Parathyroid adenoma (tissue), 2 donors: ENCODE results near the gene CDC42BPA.

ENCODE experiments used
- H2AFZ ChIP-seq: fragments of 300-600 bp; sonication (generic); one replicate; pipeline ENCODE4 v1.7.0; 2017; ENCODE audit warnings: antibody characterized with exemption, mild to moderate bottlenecking
- H3K27ac ChIP-seq: fragments of 300-600 bp; sonication (generic); one replicate; pipeline ENCODE4 v1.7.0; 2017
- H3K27me3 ChIP-seq: fragments of 300-600 bp; sonication (generic); one replicate; pipeline ENCODE4 v1.7.0; 2017; ENCODE audit warnings: low read length; ENCODE audit not compliant: control insufficient read depth, insufficient read depth
- H3K36me3 ChIP-seq: fragments of 300-600 bp; sonication (generic); one replicate; pipeline ENCODE4 v1.7.0; 2017; ENCODE audit warnings: low read length; ENCODE audit not compliant: control insufficient read depth, insufficient read depth
- H3K4me1 ChIP-seq: fragments of 300-600 bp; sonication (generic); one replicate; pipeline ENCODE4 v1.7.0; 2017; ENCODE audit warnings: control low read depth
- H3K4me2 ChIP-seq: fragments of 300-600 bp; sonication (generic); one replicate; pipeline ENCODE4 v1.7.0; 2017; ENCODE audit warnings: low read length
- H3K4me3 ChIP-seq: fragments of 300-600 bp; sonication (generic); one replicate; pipeline ENCODE4 v1.7.0; 2017; ENCODE audit warnings: low read depth, low read length
- H3K79me2 ChIP-seq: fragments of 300-600 bp; sonication (generic); one replicate; pipeline ENCODE4 v1.7.0; 2017; ENCODE audit warnings: control low read depth
- H3K9ac ChIP-seq: fragments of 300-600 bp; sonication (generic); one replicate; pipeline ENCODE4 v1.7.0; 2017; ENCODE audit warnings: mild to moderate bottlenecking
- H3K9me3 ChIP-seq: fragments of 300-600 bp; sonication (generic); one replicate; pipeline ENCODE4 v1.7.0; 2017; ENCODE audit warnings: low read length; ENCODE audit not compliant: control insufficient read depth
- TF ChIP-seq, protein P1 (sequence below): fragments of 300-600 bp; sonication (generic); IDR thresholded peaks from one replicate; pipeline ENCODE4 v1.7.0; 2017; ENCODE audit warnings: antibody characterized with exemption, mild to moderate bottlenecking
- donor health status: primary hyperparathyroidism.

Gene CDC42BPA

DNA sequence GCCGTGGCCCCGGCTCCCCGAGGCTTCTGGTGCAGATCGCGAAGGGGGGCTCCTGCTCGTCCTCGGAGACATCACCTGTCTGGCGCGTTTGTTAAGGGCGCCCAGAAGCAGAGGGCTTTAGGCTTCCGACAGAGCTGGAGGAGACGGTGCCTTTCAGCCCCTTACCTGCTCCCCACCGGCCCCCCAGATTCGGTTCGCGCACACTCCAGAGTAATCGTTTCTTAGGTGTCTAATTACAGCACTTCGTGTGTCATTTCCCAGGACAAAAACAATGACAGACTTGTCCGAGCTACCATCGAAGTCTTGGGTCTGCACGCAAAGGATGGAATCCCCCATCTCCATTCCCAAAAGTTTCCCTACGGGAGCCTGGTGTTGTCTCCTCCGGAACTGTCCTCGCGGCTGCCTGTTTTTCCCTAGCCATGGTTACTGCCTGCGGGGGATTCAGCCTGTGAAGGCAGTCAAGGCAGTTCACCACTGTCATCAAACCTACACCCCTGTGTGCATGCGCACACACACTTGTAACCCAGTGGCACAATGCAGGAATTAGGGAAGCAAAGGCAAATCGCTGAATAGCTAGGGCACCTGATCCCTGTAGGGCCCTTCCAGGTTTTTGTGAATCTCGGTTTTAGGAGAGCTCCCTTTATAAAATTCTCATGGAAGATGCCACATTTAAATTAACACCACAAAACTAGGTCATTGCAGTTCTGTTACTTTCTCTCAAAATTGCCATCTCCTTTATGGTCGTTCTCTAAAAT is 738 bp upstream of the CDC42BPA start:
- H3K79me2 ChIP-seq, result no peaks in the 10 kb centered on the region
- H3K27ac ChIP-seq, result peak overlapping the region; percentile 81
- no peak overlapping the region for H3K9ac ChIP-seq
- H3K4me2 ChIP-seq, result peak overlapping the region; percentile 89
- TF ChIP-seq, protein P1, sequence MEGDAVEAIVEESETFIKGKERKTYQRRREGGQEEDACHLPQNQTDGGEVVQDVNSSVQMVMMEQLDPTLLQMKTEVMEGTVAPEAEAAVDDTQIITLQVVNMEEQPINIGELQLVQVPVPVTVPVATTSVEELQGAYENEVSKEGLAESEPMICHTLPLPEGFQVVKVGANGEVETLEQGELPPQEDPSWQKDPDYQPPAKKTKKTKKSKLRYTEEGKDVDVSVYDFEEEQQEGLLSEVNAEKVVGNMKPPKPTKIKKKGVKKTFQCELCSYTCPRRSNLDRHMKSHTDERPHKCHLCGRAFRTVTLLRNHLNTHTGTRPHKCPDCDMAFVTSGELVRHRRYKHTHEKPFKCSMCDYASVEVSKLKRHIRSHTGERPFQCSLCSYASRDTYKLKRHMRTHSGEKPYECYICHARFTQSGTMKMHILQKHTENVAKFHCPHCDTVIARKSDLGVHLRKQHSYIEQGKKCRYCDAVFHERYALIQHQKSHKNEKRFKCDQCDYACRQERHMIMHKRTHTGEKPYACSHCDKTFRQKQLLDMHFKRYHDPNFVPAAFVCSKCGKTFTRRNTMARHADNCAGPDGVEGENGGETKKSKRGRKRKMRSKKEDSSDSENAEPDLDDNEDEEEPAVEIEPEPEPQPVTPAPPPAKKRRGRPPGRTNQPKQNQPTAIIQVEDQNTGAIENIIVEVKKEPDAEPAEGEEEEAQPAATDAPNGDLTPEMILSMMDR, result no peak
- no peaks in the 10 kb centered on the region for H3K4me1 ChIP-seq
- no peaks in the 10 kb centered on the region for H3K9me3 ChIP-seq
- H2AFZ ChIP-seq, result peak overlapping the region; percentile 62
- no peaks in the 10 kb centered on the region for H3K36me3 ChIP-seq
- no peaks in the 10 kb centered on the region for H3K27me3 ChIP-seq
- H3K4me3 ChIP-seq, result peak overlapping the region; percentile 69

DNA sequence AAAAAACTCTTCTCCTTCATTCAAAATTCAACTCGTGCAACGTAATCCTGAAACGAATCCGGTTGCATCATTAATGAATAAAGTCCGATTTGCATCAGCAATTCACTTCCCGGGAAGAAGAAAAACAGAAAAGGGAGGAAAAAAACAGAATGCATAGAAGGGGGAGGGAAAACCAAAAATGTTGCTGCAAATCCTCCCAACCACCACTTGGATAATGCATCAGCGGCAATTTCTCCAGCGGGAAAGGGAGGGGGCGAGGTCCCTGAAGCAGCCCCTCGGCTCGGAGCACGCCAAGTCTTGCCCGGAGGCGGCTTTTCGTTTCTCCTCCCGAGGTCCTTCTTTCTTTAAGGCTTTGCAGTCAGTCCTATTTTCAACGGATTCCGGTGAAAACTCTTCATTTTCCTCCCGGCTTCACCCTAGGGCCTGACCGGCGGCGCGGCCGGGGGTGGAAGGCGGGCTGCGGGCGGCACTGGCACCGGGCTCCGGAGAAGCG is 723 bp downstream of the CDC42BPA start:
- no peaks in the 10 kb centered on the region for H3K4me1 ChIP-seq
- H3K9me3 ChIP-seq, result no peaks in the 10 kb centered on the region
- peak overlapping the region; percentile 81 for H3K27ac ChIP-seq
- H3K36me3 ChIP-seq, result no peaks in the 10 kb centered on the region
- no peaks in the 10 kb centered on the region for H3K27me3 ChIP-seq
- peak overlapping the region; percentile 70 for H3K4me3 ChIP-seq
- peak overlapping the region; percentile 71 for H3K4me2 ChIP-seq
- H3K79me2 ChIP-seq, result no peaks in the 10 kb centered on the region
- peak overlapping the region; percentile 88 for H2AFZ ChIP-seq
- TF ChIP-seq, protein P1, result peak; percentile 10
- H3K9ac ChIP-seq, result peak overlapping the region; percentile 14

DNA sequence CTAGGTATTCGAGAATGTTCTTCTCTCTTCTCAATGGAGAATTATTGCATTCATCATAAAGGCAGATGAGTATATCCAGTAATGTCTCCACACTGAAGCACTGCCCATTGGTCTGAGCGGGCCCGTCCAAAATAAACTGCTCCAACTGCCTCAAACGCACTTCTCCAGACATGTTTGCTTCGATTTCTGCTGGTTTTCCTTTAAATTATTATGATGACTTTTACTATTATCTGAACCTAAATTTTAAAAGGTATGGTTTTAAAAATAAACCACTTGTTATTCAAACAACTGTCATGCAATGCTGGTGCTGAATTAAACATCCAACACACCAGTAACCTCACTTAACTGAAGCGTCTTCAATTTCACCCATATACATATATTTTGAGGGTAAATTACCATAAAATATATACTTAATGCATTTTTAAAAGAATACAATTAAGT is 1.3 kb downstream of the CDC42BPA start:
- Histone ChIP-seq H3K27me3 (no peaks in the 10 kb centered on the region), H3K36me3 (no peaks in the 10 kb centered on the region), H3K9ac (no peak overlapping the region), H3K79me2 (no peaks in the 10 kb centered on the region), H3K9me3 (no peaks in the 10 kb centered on the region), H3K4me1 (no peaks in the 10 kb centered on the region), H2AFZ (no peak overlapping the region), H3K4me3 (peak overlapping the region; percentile 70), H3K4me2 (peak overlapping the region; percentile 56), H3K27ac (no peak overlapping the region)
- TF ChIP-seq, protein P1, result no peak

DNA sequence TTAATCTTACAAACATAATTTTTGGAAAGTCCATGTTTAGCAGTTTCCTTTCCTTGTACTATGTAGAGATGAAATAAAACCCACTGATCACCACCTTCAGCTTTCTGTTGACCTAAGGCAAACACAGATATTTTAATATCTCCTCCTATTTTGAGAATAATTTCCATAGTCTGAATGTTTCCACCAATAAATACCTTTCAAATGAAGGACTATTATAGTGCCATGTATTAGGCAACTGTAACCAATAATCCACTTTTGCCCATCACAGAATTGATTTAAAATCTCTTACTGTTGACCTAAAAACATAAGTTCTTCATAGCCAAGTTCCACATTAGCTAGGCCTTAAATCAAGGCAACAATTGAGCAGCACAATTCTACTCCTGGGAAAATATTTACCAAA is 1.8 kb downstream of the CDC42BPA start:
- Histone ChIP-seq H3K9me3 (no peaks in the 10 kb centered on the region), H3K4me3 (peak overlapping the region; percentile 70), H3K79me2 (no peaks in the 10 kb centered on the region), H3K9ac (no peak overlapping the region), H3K4me1 (no peaks in the 10 kb centered on the region), H3K27ac (no peak overlapping the region), H3K36me3 (no peaks in the 10 kb centered on the region), H3K27me3 (no peaks in the 10 kb centered on the region), H2AFZ (no peak overlapping the region), H3K4me2 (peak overlapping the region; percentile 56)
- TF ChIP-seq, protein P1, result no peak
